OCI-LY1 (cell line): ENCODE data around the gene GPR171.

Source experiments
- CTCF ChIP-seq: fragments of 200-600 bp; sonication (generic), shearing (Covaris generic); IDR thresholded peaks from 2 replicates; pipeline ENCODE4 v1.5.1; 2017; ENCODE audit warnings: mild to moderate bottlenecking, antibody characterized with exemption, low read length, moderate library complexity, mixed read lengths
- EZH2 ChIP-seq: fragments of 200-600 bp; sonication (generic), shearing (Covaris generic); IDR thresholded peaks from 2 replicates; pipeline ENCODE4 v1.8.0; 2017; ENCODE audit warnings: borderline replicate concordance, mixed run types, mild to moderate bottlenecking, antibody characterized with exemption, low read length, moderate library complexity, mixed read lengths

GRCh38 chr3:151228666-151229040 is 25.6 kb upstream of the GPR171 start:
- no peak for TF ChIP-seq CTCF
- no peak for TF ChIP-seq EZH2
